HepG2 (cell line): ENCODE data around the gene RINL. TPM values are rescaled to one million over a fixed set of nuclear protein-coding genes. Genes with fewer than 3 reads are reported as not detected.

Experiments used
- ATF1 ChIP-seq: IDR thresholded peaks from 2 replicates; pipeline ENCODE4 v1.6.1; 2016; ENCODE audit warnings: mild to moderate bottlenecking, control low read depth
- FOXA3 ChIP-seq: IDR thresholded peaks from 2 replicates; pipeline ENCODE4 v1.6.1; 2016; ENCODE audit warnings: missing genetic modification reagents, missing compliant biosample characterization
- HCFC1 ChIP-seq: fragments of 150-350 bp; IDR thresholded peaks from 2 replicates; pipeline ENCODE4 v1.6.1; 2014; ENCODE audit warnings: low read depth, low read length
- HOXA9 ChIP-seq: sonication (generic); formaldehyde crosslinking; IDR thresholded peaks from 2 replicates; pipeline ENCODE4 v1.8.1; 2022; ENCODE audit warnings: missing genetic modification reagents, mild to moderate bottlenecking, moderate library complexity, borderline replicate concordance
- IRF2 ChIP-seq: IDR thresholded peaks from 2 replicates; pipeline ENCODE4 v1.6.1; 2018; ENCODE audit warnings: missing genetic modification reagents, missing compliant biosample characterization
- MIER2 ChIP-seq: IDR thresholded peaks from 2 replicates; pipeline ENCODE4 v1.6.1; 2016; ENCODE audit warnings: missing biosample characterization, missing genetic modification reagents
- SOX5 ChIP-seq: IDR thresholded peaks from 2 replicates; pipeline ENCODE4 v1.6.1; 2016; ENCODE audit warnings: borderline replicate concordance
- TGIF2 ChIP-seq: IDR thresholded peaks from 2 replicates; pipeline ENCODE4 v1.6.1; 2016; ENCODE audit warnings: control low read depth, missing compliant biosample characterization
- ZNF101 ChIP-seq: sonication (generic); formaldehyde crosslinking; IDR thresholded peaks from 2 replicates; pipeline ENCODE4 v1.4.0; 2020; ENCODE audit warnings: mild to moderate bottlenecking, low read depth, missing genetic modification reagents, borderline replicate concordance
- ZNF546 ChIP-seq: sonication (generic); formaldehyde crosslinking; conservative IDR thresholded peaks from 2 replicates; pipeline ENCODE4 v1.8.1; 2023; ENCODE audit warnings: mild to moderate bottlenecking, missing genetic modification reagents
- ZNF772 ChIP-seq: sonication (generic); formaldehyde crosslinking; IDR thresholded peaks from 2 replicates; pipeline ENCODE4 v1.5.0; 2020; ENCODE audit warnings: mild to moderate bottlenecking, missing genetic modification reagents
- ZSCAN31 ChIP-seq: sonication (generic); formaldehyde crosslinking; IDR thresholded peaks from 2 replicates; pipeline ENCODE4 v1.5.0; 2020; ENCODE audit warnings: low read depth, mild to moderate bottlenecking, missing genetic modification reagents
- polyA plus RNA-seq, 8 experiments: library from polyadenylated mRNA; depleted of rRNA in 3 of 8; stranded (reverse) in 7 of 8; unstranded in 1 of 8; fragments of >200 nt; fragmentation: Illumina TruSeq in 4 of 8; extraction: Trizol in 4 of 8; gene quantifications; 2 replicates each; pipeline versions ENCODE4 v1.2.1 to v1.2.3, GENCODE V29; 2011 to 2016; ENCODE audit warnings: low read depth in 4 of 8, missing spikeins in 1 of 8, mixed read lengths in 1 of 8; ENCODE audit not compliant: insufficient read depth in 1 of 8
- total RNA-seq, 5 experiments: library from RNA; depleted of rRNA; stranded (reverse); fragments of >200 nt; fragmentation: Illumina TruSeq; extraction: Trizol; gene quantifications; 2 replicates each; pipeline ENCODE4 v1.2.3, GENCODE V29; 2016; ENCODE audit warnings: low read depth in 1 of 5
- TF ChIP-seq, protein P1 (sequence below), 2 experiments: IDR thresholded peaks; 2 replicates each; pipeline ENCODE4 v1.6.1; 2011 to 2012; ENCODE audit warnings: low read length in 2 of 2, borderline replicate concordance in 1 of 2, low read depth in 1 of 2, mild to moderate bottlenecking in 1 of 2, moderate library complexity in 1 of 2
- TF ChIP-seq, protein P2 (sequence below): sonication (generic); formaldehyde crosslinking; IDR thresholded peaks from 2 replicates; pipeline ENCODE4 v1.4.0; 2020; ENCODE audit warnings: missing genetic modification reagents; ENCODE audit errors: not compliant biosample characterization
- TF ChIP-seq, protein P3 (sequence below): conservative IDR thresholded peaks from 2 replicates; pipeline ENCODE4 v1.6.1; 2018; ENCODE audit warnings: missing genetic modification reagents
- TF ChIP-seq, protein P4 (sequence below): sonication (generic); formaldehyde crosslinking; IDR thresholded peaks from 2 replicates; pipeline ENCODE4 v1.5.0; 2020; ENCODE audit warnings: mild to moderate bottlenecking, missing genetic modification reagents, borderline replicate concordance

Gene RINL
- total and polyA plus RNA-seq, 2 of the 13 experiments (the other 11 are each of a cell fraction or from before 2014, with no cell fraction given) = 11.4 to 18.0 TPM

DNA sequence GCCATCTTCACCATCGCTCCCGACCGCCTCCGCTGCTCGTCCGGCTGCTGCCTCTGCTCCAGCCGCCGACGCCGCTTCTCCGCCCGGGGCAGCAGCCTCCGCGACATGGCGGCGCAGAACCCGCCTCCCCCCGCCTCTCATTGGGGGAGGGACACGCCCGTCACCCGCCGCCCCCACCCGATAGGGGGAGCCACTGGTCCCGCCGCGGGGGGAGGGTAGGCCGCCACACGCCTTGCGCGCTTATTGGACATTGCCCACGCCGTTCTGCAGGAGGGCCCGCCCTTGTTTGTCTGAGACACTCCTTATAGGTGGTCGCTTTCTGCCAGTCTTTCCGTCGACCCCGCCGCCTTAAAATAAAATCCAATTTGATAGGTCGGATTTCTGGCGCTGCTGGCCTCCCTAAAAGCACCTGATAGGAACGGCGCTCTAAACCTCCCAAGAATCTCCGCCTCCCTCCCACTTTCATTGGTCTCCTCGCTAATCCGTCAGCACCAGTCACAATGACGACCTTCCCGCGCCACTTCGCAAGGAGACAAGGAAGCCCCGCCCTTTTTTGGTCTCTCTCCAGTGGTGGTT is 28.1 kb downstream of the RINL start, which contains the start of gene HNRNPL (continued):
- TF ChIP-seq TGIF2 (CRISPR knock-in tag) (no peak), ZSCAN31 (0 out of 2 replicates have a peak, but pooled peaks have one; percentile 77), IRF2 (CRISPR knock-in tag) (0 out of 2 replicates have a peak, but pooled peaks have one; percentile 3), ATF1 (peak; percentile 98), MIER2 (CRISPR knock-in tag) (no peak), ZNF546 (CRISPR knock-in tag) (no peak), SOX5 (CRISPR knock-in tag) (no peak), HCFC1 (no peak), HOXA9 (CRISPR knock-in tag) (no peak), ZNF101 (CRISPR knock-in tag) (0 out of 2 replicates have a peak, but pooled peaks have one; percentile 73), FOXA3 (CRISPR knock-in tag) (no peak; the same call in 1 of the 2 replicates), ZNF772 (0 out of 2 replicates have a peak, but pooled peaks have one; percentile 45)
- TF ChIP-seq, protein P1, sequence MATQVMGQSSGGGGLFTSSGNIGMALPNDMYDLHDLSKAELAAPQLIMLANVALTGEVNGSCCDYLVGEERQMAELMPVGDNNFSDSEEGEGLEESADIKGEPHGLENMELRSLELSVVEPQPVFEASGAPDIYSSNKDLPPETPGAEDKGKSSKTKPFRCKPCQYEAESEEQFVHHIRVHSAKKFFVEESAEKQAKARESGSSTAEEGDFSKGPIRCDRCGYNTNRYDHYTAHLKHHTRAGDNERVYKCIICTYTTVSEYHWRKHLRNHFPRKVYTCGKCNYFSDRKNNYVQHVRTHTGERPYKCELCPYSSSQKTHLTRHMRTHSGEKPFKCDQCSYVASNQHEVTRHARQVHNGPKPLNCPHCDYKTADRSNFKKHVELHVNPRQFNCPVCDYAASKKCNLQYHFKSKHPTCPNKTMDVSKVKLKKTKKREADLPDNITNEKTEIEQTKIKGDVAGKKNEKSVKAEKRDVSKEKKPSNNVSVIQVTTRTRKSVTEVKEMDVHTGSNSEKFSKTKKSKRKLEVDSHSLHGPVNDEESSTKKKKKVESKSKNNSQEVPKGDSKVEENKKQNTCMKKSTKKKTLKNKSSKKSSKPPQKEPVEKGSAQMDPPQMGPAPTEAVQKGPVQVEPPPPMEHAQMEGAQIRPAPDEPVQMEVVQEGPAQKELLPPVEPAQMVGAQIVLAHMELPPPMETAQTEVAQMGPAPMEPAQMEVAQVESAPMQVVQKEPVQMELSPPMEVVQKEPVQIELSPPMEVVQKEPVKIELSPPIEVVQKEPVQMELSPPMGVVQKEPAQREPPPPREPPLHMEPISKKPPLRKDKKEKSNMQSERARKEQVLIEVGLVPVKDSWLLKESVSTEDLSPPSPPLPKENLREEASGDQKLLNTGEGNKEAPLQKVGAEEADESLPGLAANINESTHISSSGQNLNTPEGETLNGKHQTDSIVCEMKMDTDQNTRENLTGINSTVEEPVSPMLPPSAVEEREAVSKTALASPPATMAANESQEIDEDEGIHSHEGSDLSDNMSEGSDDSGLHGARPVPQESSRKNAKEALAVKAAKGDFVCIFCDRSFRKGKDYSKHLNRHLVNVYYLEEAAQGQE (IDR thresholded peaks at IDR 0.05; ENCODE audit: borderline replicate concordance in 1 of 2, low read depth in 1 of 2, low read length in 2 of 2) = peak in 1 of 2 experiments; percentile 24; a peak in 1 of 4 replicates
- TF ChIP-seq, protein P2, sequence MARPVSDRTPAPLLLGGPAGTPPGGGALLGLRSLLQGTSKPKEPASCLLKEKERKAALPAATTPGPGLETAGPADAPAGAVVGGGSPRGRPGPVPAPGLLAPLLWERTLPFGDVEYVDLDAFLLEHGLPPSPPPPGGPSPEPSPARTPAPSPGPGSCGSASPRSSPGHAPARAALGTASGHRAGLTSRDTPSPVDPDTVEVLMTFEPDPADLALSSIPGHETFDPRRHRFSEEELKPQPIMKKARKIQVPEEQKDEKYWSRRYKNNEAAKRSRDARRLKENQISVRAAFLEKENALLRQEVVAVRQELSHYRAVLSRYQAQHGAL (CRISPR knock-in tag) = no peak
- TF ChIP-seq, protein P3, sequence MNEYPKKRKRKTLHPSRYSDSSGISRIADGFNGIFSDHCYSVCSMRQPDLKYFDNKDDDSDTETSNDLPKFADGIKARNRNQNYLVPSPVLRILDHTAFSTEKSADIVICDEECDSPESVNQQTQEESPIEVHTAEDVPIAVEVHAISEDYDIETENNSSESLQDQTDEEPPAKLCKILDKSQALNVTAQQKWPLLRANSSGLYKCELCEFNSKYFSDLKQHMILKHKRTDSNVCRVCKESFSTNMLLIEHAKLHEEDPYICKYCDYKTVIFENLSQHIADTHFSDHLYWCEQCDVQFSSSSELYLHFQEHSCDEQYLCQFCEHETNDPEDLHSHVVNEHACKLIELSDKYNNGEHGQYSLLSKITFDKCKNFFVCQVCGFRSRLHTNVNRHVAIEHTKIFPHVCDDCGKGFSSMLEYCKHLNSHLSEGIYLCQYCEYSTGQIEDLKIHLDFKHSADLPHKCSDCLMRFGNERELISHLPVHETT (CRISPR knock-in tag) = no peak
- TF ChIP-seq, protein P4, sequence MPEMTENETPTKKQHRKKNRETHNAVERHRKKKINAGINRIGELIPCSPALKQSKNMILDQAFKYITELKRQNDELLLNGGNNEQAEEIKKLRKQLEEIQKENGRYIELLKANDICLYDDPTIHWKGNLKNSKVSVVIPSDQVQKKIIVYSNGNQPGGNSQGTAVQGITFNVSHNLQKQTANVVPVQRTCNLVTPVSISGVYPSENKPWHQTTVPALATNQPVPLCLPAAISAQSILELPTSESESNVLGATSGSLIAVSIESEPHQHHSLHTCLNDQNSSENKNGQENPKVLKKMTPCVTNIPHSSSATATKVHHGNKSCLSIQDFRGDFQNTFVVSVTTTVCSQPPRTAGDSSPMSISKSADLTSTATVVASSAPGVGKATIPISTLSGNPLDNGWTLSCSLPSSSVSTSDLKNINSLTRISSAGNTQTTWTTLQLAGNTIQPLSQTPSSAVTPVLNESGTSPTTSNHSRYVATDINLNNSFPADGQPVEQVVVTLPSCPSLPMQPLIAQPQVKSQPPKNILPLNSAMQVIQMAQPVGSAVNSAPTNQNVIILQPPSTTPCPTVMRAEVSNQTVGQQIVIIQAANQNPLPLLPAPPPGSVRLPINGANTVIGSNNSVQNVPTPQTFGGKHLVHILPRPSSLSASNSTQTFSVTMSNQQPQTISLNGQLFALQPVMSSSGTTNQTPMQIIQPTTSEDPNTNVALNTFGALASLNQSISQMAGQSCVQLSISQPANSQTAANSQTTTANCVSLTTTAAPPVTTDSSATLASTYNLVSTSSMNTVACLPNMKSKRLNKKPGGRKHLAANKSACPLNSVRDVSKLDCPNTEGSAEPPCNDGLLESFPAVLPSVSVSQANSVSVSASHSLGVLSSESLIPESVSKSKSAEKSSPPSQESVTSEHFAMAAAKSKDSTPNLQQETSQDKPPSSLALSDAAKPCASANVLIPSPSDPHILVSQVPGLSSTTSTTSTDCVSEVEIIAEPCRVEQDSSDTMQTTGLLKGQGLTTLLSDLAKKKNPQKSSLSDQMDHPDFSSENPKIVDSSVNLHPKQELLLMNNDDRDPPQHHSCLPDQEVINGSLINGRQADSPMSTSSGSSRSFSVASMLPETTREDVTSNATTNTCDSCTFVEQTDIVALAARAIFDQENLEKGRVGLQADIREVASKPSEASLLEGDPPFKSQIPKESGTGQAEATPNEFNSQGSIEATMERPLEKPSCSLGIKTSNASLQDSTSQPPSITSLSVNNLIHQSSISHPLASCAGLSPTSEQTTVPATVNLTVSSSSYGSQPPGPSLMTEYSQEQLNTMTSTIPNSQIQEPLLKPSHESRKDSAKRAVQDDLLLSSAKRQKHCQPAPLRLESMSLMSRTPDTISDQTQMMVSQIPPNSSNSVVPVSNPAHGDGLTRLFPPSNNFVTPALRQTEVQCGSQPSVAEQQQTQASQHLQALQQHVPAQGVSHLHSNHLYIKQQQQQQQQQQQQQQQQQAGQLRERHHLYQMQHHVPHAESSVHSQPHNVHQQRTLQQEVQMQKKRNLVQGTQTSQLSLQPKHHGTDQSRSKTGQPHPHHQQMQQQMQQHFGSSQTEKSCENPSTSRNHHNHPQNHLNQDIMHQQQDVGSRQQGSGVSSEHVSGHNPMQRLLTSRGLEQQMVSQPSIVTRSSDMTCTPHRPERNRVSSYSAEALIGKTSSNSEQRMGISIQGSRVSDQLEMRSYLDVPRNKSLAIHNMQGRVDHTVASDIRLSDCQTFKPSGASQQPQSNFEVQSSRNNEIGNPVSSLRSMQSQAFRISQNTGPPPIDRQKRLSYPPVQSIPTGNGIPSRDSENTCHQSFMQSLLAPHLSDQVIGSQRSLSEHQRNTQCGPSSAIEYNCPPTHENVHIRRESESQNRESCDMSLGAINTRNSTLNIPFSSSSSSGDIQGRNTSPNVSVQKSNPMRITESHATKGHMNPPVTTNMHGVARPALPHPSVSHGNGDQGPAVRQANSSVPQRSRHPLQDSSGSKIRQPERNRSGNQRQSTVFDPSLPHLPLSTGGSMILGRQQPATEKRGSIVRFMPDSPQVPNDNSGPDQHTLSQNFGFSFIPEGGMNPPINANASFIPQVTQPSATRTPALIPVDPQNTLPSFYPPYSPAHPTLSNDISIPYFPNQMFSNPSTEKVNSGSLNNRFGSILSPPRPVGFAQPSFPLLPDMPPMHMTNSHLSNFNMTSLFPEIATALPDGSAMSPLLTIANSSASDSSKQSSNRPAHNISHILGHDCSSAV (CRISPR knock-in tag) = no peak
